ENCODE measurements around the gene TXN2.
A peak's percentile ranks its signal among the peaks of the same experiment; 100 is the strongest.

GRCh38 chr22:36522662-36523061 is 41.2 kb upstream of the TXN2 start:
- TF ChIP-seq TAF1 (IDR thresholded peaks at IDR 0.05; ENCODE audit: low read depth, low read length) = no peak
- TF ChIP-seq POLR2A (IDR thresholded peaks at IDR 0.05; ENCODE audit: low read depth, low read length) = no peak
- TF ChIP-seq POLR2AphosphoS5 (IDR thresholded peaks at IDR 0.05; ENCODE audit: low read depth, low read length) = no peak
- peak; percentile 50 for TF ChIP-seq SPI1 (IDR thresholded peaks at IDR 0.05; ENCODE audit: low read depth, low read length)
- no peak for TF ChIP-seq PAX5 (IDR thresholded peaks at IDR 0.05; ENCODE audit: insufficient read depth, low read length, severe bottlenecking)
